DMS 273 (cell line): ENCODE data around the gene JUNB.
"Not testable (repeated sequence)": the region's sequence is repeated elsewhere in the genome, so short reads cannot be mapped to it uniquely, and the experiment has no call there.

Experiments used
- DNase-seq: peaks from one replicate; lab custom pipeline; 2025; ENCODE audit not compliant: unreplicated experiment; lab: John Stamatoyannopoulos, UW

The JUNB gene

GRCh38 chr19:12788682-12789097, 2.6 kb upstream of the JUNB start:
- peak; percentile 95 for DNase-seq

DNA sequence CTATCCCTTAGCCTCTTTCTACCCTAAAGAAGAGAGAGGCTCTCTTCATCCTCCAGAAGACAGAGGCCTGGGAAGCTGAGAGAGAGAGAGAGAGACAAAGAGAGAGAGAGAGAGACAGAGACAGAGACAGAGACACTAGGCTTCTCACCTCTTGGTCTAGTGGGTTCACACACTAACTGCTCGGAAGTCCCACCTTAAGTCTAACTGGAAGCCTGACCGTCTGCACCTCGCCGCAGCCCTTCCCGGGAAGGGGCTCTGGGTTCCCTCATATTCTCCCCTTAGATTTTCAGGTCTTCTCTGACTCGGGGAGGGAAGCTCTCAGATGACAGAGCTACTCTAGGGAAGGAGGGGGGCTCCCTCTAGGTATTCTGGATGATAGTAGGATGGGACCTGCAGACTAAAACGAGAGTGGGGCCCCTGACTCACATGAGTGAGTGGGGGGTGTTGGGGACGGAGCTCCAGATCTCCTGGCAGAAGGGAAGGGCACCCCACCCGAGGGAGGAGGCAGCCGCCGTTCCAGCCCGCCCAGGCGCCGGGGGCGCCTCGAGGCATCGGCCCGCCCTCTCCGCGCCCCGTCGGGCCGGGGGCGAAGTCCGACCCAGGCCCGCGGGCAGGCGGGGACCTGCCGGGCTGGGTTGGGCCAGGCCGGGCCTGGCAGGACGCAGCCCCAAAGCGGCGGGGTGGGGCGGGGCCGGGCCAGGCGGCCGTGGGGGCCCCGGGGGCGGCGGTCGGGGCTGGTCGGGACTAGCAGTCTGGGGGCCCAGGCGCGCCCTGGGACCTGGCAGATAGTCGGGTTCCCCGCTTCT, 2.0 kb upstream of the JUNB start:
- DNase-seq, result peak; percentile 82

GRCh38 chr19:12789904-12790619, 1.2 kb upstream of the JUNB start:
- peak; percentile 99 for DNase-seq

GRCh38 chr19:12790628-12791344, 500 bp upstream of the JUNB start:
- no peak for DNase-seq

GRCh38 chr19:12792051-12792852, 966 bp downstream of the JUNB start:
- peak; percentile 92 for DNase-seq

DNA sequence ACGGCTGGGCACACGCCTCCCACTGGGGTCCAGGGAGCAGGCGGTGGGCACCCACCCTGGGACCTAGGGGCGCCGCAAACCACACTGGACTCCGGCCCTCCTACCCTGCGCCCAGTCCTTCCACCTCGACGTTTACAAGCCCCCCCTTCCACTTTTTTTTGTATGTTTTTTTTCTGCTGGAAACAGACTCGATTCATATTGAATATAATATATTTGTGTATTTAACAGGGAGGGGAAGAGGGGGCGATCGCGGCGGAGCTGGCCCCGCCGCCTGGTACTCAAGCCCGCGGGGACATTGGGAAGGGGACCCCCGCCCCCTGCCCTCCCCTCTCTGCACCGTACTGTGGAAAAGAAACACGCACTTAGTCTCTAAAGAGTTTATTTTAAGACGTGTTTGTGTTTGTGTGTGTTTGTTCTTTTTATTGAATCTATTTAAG, 1.6 kb downstream of the JUNB start:
- peak; percentile 68 for DNase-seq

DNA sequence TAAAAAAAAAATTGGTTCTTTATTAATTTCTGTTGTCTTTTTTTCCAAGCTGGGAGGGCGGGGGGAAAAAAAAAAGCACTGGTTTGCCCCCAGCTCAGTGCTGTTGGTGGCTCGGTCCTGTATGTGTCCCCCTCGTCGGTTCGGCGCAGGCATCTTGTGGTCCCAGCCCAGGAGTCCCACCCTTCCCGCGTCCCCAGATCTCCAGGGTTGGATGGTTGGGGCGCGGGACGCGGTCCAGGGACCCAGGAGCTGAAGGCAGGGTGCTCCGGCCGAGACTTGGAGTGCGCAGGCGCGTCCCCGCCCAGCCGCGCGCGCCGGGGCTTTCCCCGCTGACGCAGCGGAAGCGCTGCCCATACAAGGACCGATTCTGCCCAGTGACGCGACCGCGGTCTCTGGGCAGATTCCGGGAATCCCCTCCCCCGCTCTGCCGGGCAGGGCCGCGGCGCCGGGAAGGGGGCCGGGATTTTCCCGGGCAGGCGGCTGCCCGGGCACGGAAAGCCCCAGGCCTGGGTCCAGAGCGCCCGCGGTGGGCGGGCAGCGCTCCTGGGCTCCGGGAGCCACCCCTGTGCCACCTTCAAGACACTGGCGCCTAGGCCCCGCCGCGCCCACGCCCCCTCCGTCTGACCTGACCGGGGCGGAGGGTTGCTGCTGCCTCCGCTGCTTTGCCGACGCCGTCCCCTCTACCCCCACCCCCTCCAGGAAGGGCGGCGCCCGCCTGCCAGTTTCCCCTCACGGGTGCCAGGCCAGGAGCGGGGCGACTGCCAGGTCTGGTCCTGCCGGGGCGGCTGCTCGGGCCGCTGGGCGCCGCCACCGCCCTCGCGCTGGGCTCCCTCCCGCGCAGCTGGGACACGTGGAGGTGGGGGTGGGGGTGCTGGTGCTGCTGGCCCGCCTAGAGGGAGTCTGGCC, 2.3 kb downstream of the JUNB start:
- peak; percentile 98 for DNase-seq

DNA sequence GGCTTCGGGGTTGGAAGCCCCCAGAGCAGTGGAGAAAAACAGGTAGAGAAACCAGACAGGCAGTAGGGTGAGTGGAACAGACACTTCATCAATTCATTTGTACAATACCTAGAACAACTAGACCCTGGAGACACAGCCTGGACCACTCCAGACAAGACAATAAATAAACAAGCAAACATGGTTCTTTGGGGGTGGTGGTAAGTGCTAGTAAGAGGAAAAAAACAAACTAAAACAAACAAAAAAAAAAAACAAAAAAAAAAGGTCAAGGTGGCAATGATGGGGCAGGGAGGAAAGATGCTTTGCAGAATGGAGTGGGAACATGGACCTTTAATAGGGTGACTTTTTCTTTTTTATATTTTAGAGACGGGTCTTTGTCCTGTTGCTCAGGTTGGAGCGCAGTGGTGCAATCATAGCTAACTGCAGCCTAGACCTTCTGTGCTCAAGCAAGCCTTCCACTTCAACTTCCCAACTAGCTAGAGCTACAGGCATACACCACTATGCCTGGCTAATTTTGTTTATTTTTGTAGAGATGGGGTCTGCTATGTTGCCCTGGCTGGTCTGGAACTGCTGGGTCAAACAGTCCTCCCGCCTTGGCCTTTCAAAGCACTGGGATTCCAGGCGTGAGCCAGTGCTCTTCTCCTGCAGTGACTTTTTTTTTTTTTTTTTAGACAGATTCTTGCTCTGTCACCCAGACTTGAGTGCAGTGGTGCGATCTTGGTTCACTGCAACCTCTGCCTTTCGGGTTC, 3.1 kb downstream of the JUNB start:
- no peak for DNase-seq

GRCh38 chr19:12794971-12795381, 3.7 kb downstream of the JUNB start:
- DNase-seq, result no peak

DNA sequence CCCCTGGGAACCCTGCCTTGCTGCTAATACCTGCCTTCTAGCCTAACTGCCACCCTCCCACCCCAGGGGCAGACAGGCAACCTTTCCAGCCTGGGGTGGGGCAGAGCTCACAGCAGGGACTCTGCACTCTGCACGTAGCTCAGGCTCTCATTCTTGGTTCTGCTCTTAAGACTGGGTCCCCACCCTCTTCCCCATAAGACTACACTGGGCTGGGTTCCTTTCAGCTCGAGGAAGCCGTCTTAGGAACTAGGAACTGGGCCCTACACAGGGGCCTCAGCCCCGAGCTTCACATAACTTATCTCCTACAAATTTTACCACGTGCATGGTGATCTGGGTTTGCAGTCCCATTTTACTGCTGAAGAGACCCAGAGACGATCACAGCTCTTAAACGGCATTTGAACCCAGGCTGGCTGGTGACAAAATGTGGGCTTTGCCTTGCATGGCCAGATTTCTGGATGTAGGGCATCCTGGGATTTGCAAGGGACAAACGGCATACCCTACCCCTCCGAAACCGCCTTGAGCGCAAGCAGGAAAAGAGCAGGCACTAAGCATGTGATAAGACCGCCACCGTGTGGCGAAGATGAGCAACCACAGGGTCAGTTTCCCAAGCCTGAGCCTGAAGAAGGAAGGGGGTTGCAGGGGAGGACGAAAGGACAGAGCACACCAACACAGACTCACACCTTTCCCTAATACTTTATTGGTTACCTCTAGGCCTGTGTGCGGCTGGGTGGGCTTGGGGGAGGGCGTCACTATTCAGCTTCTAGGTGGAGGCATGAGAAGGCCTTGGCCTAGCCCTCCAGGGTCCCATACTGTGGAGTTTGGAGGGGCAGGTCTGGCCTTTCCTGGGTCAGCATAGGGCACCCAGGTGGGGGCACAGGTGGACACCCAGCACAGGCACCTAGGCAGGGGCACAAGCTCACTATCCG, 5.1 kb downstream of the JUNB start:
- peak; percentile 94 for DNase-seq

- no peak for DNase-seq
Measured at GRCh38 chr19:12797141-12797587, 5.9 kb downstream of the JUNB start.

DNA sequence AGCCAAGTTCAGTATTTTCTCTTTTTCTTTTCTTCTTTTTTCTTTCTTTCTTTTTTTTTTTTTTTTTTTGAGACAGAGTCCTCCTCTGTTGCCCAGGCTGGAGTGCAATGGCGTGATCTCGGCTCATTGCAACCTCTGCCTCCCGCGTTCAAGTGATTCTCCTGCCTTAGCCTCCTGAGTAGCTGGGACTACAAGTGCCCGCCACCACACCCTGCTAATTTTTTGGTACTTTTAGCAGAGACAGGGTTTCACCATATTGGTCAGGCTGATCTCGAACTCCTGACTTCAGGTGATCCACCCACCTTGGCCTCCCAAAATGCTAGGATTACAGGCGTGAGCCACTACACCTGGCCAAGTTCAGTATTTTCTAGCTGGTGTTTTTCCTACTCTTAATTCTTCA, 6.3 kb downstream of the JUNB start:
- DNase-seq, result not testable (repeated sequence)

- DNase-seq, result no peak
Measured at GRCh38 chr19:12799742-12800465, 8.6 kb downstream of the JUNB start.

DNA sequence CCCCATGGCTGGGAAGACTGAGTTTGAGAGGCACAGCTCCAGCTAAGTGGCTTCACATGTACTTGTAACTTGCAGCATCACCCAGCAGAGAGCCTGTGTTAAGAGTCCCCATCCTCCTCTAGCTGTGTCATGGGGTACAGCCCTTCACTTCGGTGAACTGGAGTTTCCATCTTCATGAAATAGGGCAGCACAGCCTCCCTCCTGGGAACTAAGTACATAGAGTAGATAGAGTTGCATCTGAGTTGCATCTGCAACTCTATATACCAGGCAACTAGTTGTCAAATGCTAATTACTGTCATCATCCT, 9.1 kb downstream of the JUNB start:
- DNase-seq, result no peak

- DNase-seq, result no peak
Measured at GRCh38 chr19:12800923-12801465, 9.7 kb downstream of the JUNB start.

- peak; percentile 95 for DNase-seq
Measured at GRCh38 chr19:12801466-12802266, 10.4 kb downstream of the JUNB start, which contains the start of the genes PRDX2 and THSD8. Gene PRDX2, minus strand, starts transcription at chr19:12801800. Its CDS starts 539 bp downstream, at chr19:12801261. Gene THSD8, plus strand, starts transcription at chr19:12802069. Its CDS starts 3 bp downstream, at chr19:12802072.
